Activated T-cell treated with anti-CD3 and anti-CD28 coated beads for 24 hours (primary cell): Measurements from ENCODE around the gene UBR4.
"Not testable (repeated sequence)": the region's sequence is repeated elsewhere in the genome, so short reads cannot be mapped to it uniquely, and the experiment has no call there.

Source experiments
- DNase-seq: peaks from one replicate; pipeline ENCODE4 v3.0.0-alpha.2; 2020; ENCODE audit warnings: low read depth

UBR4 gene

GRCh38 chr1:19220080-19220846 is 10.2 kb upstream of the UBR4 start:
- DNase-seq: no peak

- no peak for DNase-seq
Measured at GRCh38 chr1:19219451-19219850, 9.4 kb upstream of the UBR4 start.

- not testable (repeated sequence) for DNase-seq
Measured at GRCh38 chr1:19216585-19216984, 6.5 kb upstream of the UBR4 start.

GRCh38 chr1:19213580-19213979 is 3.5 kb upstream of the UBR4 start:
- no peak for DNase-seq

GRCh38 chr1:19212167-19212566 is 2.1 kb upstream of the UBR4 start:
- no peak for DNase-seq

- DNase-seq: no peak
Measured at GRCh38 chr1:19210772-19211549, 895 bp upstream of the UBR4 start.

GRCh38 chr1:19209439-19209989 is 552 bp downstream of the UBR4 start:
- peak; percentile 63 for DNase-seq

GRCh38 chr1:19208710-19209438 is 1.2 kb downstream of the UBR4 start:
- no peak for DNase-seq

GRCh38 chr1:19206947-19207346 is 3.1 kb downstream of the UBR4 start:
- no peak for DNase-seq

- DNase-seq: no peak
Measured at GRCh38 chr1:19205845-19206244, 4.2 kb downstream of the UBR4 start.

- DNase-seq: no peak
Measured at GRCh38 chr1:19205403-19205802, 4.7 kb downstream of the UBR4 start.

GRCh38 chr1:19204446-19205266 is 5.4 kb downstream of the UBR4 start:
- no peak for DNase-seq

- no peak for DNase-seq
Measured at GRCh38 chr1:19203440-19203839, 6.6 kb downstream of the UBR4 start.

- no peak for DNase-seq
Measured at GRCh38 chr1:19202396-19202795, 7.7 kb downstream of the UBR4 start.

- DNase-seq: no peak
Measured at GRCh38 chr1:19199969-19200604, 10.0 kb downstream of the UBR4 start.

GRCh38 chr1:19199329-19199968 is 10.6 kb downstream of the UBR4 start:
- DNase-seq: no peak

- DNase-seq: no peak
Measured at GRCh38 chr1:19198820-19199219, 11.2 kb downstream of the UBR4 start.

GRCh38 chr1:19197845-19198244 is 12.2 kb downstream of the UBR4 start:
- DNase-seq: no peak

GRCh38 chr1:19196331-19196730 is 13.7 kb downstream of the UBR4 start:
- DNase-seq: no peak

GRCh38 chr1:19193004-19193403 is 17.1 kb downstream of the UBR4 start:
- no peak for DNase-seq

- DNase-seq: no peak
Measured at GRCh38 chr1:19191811-19192210, 18.3 kb downstream of the UBR4 start.
